NCI-H2081 treated with DMSO at 0.1 percent for 48 hours (cell line): ENCODE measurements around the gene NTN1.

Source experiments
- DNase-seq: peaks from one replicate; lab custom pipeline; 2025; lab: John Stamatoyannopoulos, UW

Gene NTN1

DNA sequence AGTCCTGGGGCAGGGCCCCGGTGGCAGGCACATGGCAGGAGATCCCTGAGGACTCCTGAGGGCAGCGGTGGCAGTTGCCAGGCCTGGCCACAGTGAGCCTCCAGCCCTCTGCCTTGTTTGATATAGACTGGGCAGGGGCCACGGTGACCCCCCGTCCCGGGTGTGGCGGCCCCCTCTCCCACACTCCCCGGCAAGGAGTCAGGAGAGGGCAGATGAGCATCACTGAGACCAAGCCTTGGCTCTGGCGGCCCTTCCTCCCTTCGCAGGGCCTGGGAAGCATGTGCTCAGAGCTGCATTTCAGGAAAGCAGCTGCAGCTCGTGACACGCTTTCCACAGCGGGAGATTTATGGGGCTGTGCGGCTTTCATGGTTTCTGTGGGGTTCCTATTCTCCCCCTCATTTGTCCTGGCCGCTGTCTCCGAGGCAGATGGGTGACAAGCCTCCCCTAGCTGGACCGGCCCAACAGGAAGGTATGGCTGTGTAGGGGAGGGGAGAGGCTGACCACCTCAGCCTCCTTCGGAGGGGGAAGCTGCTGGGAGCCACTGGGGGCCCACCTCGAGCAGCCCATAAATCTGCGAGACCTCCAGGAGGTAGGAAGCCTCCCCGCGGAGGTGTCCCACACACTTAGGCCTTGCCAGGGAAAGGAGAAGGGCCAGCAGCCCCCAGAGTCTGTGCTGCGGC is 211.4 kb downstream of the NTN1 start:
- no peak for DNase-seq

DNA sequence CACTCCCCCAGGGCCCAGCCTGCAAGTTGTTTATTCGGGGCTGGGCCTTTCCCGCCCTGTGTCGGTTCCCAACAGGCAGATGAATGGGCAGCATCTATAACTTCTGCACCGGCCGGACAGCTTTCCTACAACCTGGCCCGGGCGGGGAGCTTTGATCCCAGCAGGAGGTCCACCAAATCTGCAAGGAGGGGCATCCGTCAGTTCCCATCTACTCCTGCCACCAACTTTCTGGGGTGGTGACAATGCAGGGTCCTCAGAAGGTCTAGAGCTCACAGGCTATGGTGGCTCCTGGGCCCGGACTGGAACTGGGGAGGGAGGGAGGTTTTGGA is 211.9 kb downstream of the NTN1 start:
- no peak for DNase-seq

DNA sequence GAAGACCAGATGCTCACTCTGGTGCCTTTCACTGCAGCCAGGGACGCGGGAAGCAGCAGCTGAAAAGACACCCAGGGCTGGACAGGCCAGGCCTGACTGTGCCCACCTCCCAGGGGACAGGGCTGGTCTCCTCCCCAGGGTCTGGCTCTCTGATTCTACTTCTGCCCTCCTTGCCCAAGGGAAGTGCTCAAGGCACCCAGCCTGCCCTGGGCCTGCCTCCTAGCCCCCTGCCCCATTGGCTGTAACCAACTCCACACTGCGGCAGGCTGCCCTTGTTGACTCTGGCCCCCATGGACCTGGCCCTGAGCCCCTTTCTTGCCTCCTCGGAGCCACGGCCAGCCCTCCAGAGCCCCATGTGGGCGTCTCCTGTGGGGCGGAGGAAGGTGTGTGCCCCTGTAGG is 212.5 kb downstream of the NTN1 start:
- no peak for DNase-seq

DNA sequence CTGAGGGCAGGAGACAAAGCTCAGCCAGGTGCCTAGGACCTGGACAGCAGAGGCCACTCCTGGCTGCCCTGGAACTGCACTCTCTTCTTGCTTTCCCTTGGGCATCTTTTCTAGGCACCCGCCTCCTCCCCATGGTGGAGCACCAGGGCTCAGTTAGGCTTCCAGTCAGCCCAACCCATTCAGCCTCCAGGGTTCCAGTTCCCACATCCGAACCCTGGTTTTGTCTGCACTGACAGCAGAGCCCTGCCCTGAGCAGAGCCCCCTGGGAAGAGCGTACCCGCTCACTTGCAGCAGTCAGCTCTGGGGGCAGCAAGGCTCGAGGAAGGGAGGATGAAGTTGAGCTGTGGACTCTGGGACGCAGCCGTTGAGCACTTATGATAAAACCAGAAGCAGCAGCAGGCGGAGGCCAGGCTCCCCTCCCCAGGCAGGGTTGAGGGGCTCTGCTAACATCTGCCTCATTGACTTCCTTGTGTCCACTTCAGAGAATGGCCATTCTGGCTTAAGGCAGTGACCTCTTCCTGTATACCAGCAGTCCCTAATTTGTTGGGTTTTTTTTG is 213.2 kb downstream of the NTN1 start:
- DNase-seq = no peak

DNA sequence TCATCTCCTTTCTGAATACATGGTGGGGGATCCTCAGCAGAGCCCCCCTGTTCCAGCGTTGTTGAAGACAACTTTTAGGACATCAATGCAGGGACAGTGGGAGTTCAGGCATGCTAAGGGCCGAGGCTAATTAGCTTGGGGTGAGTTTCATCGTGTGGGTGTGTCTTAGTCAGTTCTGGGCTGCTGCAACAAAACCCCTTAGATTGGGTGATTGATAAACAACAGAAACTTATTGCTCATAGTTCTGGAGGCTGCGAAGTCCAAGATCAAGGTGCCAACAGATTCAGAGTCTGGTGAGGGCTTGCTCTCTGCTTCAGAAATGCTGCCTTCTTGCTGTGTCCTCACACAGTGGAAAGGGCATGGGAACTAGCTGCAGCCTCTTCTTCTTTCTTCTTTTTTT is 214.0 kb downstream of the NTN1 start:
- DNase-seq = no peak

DNA sequence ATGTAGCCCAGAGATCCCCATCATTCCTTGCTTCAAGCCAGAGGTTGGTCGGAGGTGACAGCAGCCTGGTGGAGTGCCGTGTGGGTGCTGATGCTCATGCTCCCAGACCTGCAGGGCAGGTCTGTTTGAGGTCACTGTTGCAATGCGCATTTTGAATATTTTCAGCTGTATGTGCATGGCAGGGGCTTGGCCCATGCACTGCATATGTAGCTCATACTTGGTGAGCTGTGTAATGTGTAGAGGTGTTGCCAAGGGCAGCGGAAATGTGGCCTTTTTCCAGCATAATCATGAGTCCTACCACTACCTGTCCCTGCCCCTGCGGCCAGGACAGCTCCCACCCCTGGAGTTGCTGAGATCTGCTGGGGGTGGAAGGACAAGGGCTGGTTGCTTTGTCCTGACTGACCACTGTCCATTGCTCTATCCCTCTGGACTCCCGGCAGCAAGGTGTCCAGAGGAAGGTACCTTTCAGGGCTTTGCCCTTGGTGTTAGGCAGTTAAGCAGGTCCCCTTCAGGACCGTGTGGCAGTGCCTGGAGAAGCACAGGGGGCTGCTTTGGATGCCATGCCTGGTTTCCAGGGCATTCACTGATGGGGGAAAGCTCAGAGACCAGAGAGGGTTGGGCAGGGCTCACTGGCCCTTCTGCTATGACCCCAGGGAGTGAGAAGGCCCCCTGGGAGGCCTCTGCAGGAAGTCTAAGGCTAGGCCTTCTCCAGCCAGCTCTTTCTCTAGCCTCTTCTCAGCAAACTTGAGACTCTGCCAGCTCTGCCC is 215.2 kb downstream of the NTN1 start:
- no peak for DNase-seq

DNA sequence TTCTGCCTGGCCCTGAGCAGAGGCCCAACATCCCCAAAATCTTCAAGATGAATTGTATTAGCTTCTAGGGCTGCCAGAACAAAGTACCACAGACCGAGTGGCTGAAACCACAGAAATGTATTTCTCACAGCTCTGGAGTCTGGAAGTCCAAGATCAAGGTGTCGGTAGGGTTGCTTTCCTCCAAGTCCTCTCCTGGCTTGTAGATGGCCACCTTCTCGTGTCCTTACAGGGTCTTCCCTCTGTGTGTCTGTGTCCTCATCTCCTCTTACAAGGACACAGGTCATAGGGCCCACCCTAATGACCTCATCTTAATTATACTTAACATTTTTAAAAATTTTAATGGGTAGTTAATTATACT is 215.7 kb downstream of the NTN1 start:
- DNase-seq = no peak

DNA sequence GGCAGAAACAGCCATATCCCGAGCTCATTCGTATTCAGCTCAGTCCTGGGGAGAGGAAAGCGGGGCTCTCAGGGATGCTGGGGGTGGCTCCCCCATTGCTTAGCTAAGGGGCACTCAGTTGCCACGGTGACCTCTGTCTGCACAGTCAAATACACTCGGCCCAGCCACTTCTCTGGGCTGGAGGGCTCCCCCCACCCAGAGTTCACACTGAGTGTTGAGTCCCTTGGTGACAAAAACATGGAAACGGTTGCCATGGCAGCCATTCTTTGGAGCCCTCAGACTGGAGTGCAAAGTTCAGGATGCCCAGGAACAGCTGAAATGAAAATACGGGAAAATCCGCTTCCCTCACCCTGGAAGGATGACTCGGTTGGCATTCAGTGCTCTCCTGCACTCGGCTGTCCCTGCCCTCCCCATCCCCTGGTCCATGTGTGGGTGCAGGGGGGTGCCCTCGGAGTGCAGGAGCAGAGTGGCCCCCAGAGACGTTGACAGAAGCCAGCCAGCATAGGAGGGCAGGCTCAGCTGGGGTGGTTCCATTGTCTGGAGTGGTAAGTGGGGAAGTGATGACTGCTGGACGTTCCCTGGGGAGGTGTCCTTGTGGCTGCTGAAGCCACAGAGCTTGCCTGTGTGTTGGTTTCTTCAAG is 216.5 kb downstream of the NTN1 start:
- no peak for DNase-seq

DNA sequence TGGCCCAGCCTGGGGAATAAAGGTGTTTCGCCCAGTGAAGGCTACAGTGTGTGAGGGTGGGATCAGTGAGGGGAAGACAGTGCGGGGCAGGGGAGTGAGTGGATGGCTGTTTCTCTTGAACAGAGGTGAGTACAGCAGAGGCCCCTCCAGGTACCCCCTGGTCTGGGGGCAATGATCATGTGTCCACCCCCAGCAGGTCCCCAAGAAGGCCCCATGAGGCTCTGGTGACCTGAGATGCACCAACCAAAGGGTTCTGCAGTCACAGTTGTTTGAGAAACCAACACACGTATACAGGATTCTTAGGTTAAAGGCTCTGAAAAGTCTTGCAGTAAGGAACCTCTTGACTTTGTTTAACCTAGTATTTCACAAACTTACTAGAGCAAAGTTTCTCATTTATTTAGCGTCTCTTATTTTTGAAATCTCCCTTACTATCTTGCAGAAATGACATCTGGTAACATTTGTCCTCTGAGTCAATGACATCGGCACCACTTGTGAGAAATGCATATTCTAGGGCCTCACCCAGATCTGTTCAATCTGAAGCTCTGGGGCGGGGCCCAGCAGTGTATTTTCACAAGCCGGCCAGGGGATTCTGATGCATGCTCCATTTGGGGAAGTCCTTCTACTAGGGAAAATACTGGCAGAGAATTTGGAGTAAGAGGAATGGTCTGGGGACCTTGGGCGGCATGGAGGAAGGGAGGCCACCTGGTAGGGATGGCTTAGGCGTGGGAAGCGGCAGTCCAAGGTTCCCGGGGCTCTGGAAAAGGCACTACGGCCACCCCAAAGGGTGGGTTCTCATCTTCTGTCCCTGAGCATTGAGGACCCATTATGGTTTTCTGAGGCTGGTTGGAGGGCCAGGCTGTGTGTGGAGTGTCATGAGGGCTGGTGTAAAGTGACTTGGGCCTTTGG is 217.3 kb downstream of the NTN1 start:
- no peak for DNase-seq

DNA sequence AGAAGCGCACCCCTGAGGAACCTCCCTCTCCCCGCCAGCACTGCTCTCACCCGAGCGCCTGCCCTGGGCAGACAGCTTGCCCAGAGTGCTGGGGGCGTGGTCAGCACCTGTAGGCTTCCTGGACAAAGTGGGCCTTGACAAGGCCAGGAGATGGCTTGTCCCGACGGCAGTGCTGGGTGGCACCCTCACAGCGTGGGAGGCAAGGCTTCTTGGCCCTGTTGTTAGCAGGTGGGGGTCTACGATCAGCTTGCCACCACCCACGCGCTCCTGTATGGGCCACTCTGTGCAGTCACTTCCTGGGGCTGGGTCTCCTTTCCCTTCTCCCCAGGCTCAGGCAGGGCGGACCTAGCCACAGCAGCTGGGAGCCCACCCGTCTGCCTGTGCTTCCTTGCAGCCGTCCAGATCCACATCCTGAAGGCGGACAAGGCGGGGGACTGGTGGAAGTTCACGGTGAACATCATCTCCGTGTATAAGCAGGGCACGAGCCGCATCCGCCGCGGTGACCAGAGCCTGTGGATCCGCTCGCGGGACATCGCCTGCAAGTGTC is 218.0 kb downstream of the NTN1 start:
- DNase-seq = no peak

DNA sequence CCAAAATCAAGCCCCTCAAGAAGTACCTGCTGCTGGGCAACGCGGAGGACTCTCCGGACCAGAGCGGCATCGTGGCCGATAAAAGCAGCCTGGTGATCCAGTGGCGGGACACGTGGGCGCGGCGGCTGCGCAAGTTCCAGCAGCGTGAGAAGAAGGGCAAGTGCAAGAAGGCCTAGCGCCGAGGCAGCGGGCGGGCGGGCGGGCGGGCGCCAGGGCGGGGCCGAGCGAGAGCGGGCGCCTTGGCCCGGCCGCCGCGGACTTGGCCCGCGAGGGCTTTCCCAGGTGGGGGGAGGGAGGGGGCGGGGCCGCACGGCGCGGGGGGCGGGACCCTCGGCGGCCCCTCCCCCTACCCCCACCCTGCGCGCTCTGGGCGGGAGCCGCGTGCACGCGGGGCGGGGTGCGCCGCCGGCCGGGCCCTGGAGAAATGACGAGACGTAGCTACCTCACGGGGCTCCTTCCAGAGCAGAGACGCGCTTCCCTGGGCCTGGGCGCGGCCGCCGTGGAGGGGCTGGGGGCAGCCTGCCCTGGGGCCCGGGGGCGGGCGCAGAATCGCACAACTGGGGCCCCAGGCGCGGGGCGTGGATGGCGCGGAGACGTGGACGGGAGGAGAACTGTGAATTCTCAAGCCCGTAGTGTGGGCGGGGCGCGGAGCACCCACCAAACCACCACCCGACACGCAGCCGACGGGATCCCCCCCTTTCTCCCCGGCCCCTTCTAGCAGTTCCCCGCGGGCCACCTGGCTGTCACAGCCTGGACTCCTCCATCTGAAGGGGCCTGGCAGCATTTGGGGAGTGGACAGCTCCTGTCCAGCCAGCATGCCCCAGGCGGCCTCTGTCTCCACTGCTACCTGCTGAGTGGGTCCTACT is 218.7 kb downstream of the NTN1 start:
- DNase-seq = no peak

DNA sequence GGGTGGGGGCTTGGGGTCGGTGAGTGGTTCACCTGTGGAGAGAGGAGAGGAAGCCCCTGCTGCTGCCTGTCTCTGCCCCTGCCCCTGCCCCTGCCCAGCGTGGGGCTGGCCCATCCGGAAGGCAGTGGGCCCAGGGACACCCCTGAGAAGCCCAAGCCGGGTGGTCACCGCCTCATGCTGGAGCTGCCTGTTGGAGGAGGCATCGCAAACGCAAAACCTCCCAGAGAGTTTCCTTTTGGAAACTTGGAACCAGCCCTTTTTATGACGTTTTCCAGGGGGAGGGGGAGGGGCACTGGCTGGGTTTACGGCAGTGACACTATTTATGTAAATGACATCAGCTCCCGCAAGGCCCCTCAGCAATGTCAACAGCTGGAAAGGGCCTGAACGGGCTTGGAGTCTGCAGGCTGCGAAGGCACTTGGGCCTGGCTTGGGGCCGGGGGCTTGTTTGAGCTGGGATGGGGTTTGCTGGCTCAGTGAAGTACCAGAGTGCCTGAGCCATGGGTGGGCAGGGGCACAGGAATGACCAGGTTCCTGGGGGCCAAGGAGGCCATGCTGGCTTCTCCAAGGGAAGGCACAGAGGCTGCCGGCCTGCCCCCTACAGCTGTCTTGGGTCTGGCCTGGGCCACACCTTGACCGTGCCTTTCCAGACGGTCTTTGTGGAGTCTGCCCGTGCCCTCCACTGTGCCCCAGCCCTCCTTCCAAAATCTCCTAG is 219.5 kb downstream of the NTN1 start:
- DNase-seq = no peak

DNA sequence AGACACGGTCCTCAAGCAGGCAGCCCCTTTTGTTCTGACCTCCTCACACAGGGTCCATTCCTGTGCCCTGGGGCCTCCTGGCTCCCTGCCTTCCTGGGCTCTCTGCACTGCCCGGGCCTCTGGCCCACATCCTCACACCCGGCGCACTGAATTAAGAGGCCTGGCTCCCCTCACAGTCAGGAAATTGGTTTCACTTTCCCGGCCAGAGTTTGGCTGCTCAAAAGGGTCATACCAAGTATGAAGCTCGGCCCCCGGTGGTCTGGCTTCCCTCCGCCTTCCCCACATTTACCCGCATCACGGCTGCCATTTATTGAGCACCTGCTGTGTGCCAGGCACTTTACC is 220.0 kb downstream of the NTN1 start:
- DNase-seq = no peak

DNA sequence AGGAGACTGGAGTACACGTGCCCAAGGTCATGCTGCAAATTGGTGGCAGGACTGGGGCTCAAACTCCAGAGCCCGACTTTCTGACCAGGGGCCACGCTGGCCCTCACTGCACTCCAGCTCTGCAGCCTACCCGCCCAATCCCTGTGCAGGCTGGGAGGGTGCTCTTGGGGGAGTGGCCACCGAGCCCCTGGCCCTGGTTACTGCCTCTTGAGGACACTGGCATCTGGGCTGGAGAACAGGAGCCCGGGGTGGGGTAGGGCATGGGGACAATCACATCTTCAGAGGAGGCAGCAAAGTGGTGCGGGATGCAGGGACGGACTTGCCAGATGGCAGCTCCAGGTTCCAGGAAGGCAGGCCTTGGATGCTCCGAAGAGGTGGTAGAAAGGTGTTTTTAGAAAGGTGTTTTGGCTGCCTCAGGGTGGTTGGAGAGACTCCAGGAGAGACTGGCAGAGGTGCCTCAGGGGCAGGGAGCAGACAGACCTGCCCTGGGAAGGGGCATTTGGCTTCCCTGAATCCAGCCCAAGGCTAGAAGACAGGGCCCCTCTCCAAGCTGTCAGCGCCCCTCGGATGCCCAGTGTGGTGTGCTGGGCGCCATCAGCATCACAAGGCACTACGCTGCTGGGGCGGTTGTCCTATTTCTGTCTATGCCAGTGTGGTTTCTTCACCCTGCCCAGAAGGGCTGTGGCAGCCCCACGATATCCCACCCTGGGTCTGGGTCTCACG is 220.6 kb downstream of the NTN1 start:
- no peak for DNase-seq

DNA sequence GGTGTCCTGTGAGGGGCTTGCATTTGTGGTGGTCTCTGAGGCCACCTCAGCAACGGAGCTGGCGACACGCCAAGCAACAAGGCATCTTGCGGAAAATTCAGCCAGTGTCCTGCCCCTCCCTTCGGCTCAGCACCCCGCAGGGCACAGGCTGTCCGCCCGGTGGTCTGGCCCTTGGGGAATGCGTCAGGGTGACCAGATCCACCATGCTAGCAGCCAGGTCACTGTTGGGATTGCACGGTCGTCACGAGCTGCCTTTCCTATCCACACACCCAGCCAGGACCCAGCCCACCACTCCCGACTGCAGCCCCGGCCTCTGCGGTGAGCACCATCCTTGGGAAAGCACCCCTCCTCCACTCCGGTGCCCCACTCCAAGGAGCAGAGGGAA is 221.2 kb downstream of the NTN1 start:
- no peak for DNase-seq

DNA sequence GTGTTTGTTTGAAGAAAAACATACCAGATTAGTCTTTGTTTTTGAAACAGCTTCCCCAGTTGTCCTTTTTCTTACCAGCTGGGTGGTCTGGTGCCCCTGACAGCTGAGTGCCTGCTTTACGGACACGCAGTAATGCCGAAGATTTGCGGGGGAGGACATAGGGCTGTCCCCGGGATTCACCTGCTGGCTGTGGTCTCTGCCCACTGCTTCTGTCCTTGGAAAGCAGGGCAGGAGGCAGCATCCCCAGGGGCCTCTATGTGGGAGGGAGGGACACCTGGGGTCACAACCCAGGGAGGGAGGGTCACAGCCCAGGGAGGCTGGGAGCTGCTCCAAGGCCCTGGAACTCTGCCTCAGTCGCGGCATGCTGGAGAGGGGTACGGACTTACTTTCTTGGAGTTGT is 221.7 kb downstream of the NTN1 start:
- DNase-seq = no peak

DNA sequence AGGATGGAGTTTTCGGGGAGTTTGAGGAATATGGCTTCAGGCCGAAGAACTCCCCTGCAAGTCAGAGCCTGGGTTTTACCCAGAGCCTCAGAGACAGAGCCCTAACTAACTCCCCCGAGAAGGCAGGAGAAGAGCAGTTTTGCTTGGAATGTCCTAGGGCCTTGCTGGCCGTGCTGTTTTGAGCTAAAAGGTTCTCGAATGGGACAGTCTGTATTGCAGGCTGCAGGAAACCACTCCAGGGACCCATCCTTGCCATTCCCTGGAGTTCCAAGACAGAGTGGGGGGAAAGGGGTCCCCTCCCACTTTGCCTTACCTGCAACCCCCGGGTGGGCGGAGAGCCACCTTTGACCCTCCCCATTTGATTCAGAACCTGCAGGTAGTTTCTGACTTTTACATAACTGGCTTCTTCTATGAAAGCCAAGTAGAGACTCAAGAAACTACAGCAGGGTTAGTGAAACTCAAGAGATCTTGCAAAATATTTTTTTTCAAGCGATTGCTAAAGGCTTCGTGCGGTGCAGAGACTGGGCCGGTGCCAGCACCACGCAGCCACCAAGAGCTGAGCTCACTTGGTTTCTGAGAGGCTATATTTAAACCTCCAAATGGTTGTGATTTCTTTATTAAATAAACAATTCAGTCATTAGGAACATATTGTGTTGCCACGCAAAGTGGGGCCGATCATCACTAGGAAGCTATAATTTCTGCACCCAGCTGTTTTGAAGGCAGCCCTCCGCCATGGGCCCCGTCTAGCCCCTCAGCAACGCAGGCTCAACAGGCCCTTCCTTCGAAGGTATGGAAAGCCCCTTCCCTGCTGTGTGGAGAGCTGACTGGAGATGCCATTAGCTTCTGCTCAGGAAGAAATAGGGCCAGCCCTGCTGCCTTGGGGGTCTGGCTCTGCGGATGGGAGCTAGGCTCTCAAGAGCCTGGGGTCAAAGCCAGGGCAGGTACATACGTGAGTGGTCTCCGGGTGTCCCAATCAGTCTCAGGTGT is 223.0 kb downstream of the NTN1 start:
- no peak for DNase-seq

DNA sequence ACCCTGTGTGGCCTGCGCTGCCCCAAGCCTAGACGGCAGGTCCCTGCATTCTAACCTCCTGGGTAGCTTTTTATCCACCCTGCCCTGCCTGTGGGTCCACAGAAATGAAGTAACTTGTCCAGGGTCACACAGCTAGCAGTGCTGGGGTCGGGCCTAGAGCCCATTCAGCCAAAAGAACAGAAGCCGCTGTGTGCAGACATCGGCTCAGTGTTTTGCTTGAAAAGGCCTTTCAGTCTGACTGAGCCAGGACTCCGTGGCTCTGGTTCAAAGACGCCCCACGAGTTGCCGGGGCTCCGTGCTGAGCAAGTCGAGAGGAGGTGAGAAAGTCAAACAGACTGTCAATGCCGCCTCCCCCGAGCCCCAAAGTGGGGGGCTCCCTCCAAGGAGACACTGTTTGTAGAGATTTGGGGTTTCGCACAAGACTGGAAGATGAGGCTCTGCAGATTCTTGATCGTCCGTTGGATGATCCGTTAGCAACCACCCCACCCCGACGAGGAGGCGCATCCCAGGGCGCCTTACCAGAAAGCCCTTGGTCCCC is 226.2 kb downstream of the NTN1 start:
- no peak for DNase-seq
